Fibroblast of lung (primary cell): ENCODE results near the gene MVB12A.

ENCODE experiments used
- EZH2 ChIP-seq: IDR thresholded peaks from 2 replicates; pipeline ENCODE4 v1.5.1; 2012; ENCODE audit warnings: low read length, control low read depth, mild to moderate bottlenecking; ENCODE audit errors: missing control alignments
- TF ChIP-seq, protein P1 (sequence below), 2 donors: IDR thresholded peaks in 1 of 2; conservative IDR thresholded peaks in 1 of 2; 1 replicate in 1 of 2; 2 replicates in 1 of 2; pipeline ENCODE4 v1.5.1; 2011 to 2012; ENCODE audit warnings: low read length in 2 of 2, control low read depth in 1 of 2, inconsistent platforms in 1 of 2, low read depth in 1 of 2, mild to moderate bottlenecking in 1 of 2

DNA sequence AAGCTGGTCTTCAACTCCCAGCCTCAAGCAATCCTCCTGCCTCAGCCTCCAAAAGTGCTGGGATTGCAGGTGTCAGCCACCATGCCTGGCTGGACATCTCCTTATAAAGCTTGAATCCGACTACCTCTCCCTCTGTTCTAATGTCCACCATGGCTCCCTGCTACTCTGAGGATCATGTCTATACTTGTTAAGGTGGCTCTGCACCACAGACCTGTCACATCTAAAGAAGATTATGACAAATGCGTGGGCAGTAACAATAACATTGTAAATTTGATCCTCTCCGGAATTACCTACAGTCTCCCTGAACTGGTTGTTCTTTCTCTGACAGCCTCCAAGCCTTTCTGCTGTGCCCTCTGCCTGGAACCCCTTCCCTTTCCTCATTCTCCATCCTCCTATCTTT, 39.1 kb downstream of the MVB12A start:
- TF ChIP-seq, protein P1, sequence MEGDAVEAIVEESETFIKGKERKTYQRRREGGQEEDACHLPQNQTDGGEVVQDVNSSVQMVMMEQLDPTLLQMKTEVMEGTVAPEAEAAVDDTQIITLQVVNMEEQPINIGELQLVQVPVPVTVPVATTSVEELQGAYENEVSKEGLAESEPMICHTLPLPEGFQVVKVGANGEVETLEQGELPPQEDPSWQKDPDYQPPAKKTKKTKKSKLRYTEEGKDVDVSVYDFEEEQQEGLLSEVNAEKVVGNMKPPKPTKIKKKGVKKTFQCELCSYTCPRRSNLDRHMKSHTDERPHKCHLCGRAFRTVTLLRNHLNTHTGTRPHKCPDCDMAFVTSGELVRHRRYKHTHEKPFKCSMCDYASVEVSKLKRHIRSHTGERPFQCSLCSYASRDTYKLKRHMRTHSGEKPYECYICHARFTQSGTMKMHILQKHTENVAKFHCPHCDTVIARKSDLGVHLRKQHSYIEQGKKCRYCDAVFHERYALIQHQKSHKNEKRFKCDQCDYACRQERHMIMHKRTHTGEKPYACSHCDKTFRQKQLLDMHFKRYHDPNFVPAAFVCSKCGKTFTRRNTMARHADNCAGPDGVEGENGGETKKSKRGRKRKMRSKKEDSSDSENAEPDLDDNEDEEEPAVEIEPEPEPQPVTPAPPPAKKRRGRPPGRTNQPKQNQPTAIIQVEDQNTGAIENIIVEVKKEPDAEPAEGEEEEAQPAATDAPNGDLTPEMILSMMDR (conservative IDR thresholded peaks at IDR 0.05 in 1 of 2, IDR thresholded peaks at IDR 0.05 in 1 of 2; ENCODE audit: low read depth in 1 of 2, low read length in 2 of 2), result no peak
- no peak for TF ChIP-seq EZH2
